Measurements from ENCODE around the gene TSHZ2.

TSHZ2 gene

GRCh38 chr20:53309515-53309914, 337.4 kb downstream of the TSHZ2 start:
- DNase-seq (ENCODE audit: extremely low read depth, low read depth) = no peak
- H3K4me3 ChIP-seq (replicated peaks; ENCODE audit: low read depth, low read length) = no peak overlapping the region
- no peak for TF ChIP-seq CTCF (IDR thresholded peaks at IDR 0.05; ENCODE audit: low read depth, low read length, missing control alignments)

DNA sequence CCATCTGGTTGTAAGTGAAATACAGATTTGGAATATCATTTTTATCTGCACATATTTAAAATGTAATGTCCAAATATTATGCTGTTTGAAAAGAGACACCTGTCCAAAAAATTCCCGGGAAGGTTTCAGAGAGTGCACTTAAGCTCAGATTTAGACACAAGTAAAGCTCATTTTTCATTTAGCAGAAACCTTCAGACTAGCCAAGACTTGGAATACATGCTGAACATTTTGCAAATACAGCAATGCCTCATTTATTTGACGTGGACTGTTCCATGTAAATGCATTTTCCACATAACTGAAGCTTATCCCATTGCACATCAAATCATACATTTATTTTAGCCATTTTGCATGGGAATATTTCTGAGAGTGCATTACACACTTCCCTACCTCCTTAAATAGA, 340.8 kb downstream of the TSHZ2 start:
- no peak for DNase-seq (ENCODE audit: extremely low read depth, low read depth)
- no peak overlapping the region for H3K4me3 ChIP-seq (replicated peaks; ENCODE audit: low read depth, low read length)
- TF ChIP-seq CTCF (IDR thresholded peaks at IDR 0.05; ENCODE audit: low read depth, low read length, missing control alignments) = no peak

- TF ChIP-seq CTCF (IDR thresholded peaks at IDR 0.05; ENCODE audit: low read depth, low read length, missing control alignments) = no peak
- DNase-seq (ENCODE audit: extremely low read depth, low read depth) = no peak
- H3K4me3 ChIP-seq (replicated peaks; ENCODE audit: low read depth, low read length) = no peak overlapping the region
Observed at GRCh38 chr20:53316206-53316937, 344.2 kb downstream of the TSHZ2 start.

GRCh38 chr20:53319200-53319599, 347.0 kb downstream of the TSHZ2 start:
- no peak for TF ChIP-seq CTCF (IDR thresholded peaks at IDR 0.05; ENCODE audit: low read depth, low read length, missing control alignments)
- H3K4me3 ChIP-seq (replicated peaks; ENCODE audit: low read depth, low read length) = no peak overlapping the region
- DNase-seq (ENCODE audit: extremely low read depth, low read depth) = no peak

DNA sequence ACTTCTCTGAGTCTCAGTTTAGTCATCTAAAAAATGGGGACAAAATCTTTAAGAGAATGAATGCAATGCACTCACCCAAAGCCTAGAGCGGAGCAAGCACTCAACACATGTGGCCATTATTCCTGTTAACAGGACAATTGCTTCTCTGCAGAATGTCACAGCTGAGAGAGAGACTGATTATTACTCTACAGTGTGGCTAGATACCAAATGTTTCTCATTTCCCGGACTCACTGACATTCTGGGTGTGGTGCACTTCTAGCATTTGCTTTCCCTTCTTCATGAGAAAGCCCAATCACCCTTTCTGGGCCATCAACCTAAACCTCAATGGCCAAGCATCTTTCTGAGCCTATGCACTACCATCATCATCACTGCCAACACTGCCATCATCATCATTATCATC, 347.6 kb downstream of the TSHZ2 start:
- DNase-seq (ENCODE audit: extremely low read depth, low read depth) = no peak
- no peak overlapping the region for H3K4me3 ChIP-seq (replicated peaks; ENCODE audit: low read depth, low read length)

DNA sequence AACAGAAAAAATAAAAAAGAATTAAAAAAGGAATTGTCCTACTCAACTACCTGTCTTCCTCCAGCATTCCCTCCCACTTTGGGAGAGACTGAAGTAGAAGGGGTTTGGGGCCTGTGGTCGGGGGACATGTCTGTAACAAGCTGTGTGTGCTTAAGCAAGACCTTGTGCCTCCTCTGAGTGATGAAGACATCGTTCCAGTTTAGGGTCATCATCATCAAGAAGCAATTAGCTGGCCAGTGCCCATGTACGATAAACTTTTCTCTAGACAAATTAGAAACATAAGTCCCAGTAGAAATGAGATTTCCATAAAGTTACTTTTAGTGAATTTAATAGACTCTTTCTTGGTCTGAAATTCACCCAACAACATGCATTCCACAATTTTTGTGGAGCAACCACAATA, 348.5 kb downstream of the TSHZ2 start:
- no peak for DNase-seq (ENCODE audit: extremely low read depth, low read depth)
- H3K4me3 ChIP-seq (replicated peaks; ENCODE audit: low read depth, low read length) = no peak overlapping the region
- TF ChIP-seq CTCF (IDR thresholded peaks at IDR 0.05; ENCODE audit: low read depth, low read length, missing control alignments) = no peak

More for the DNA sequence above, 347.6 kb downstream of the TSHZ2 start:
- TF ChIP-seq CTCF (IDR thresholded peaks at IDR 0.05; ENCODE audit: low read depth, low read length, missing control alignments) = no peak

GRCh38 chr20:53321596-53321995, 349.4 kb downstream of the TSHZ2 start:
- no peak for DNase-seq (ENCODE audit: extremely low read depth, low read depth)
- no peak for TF ChIP-seq CTCF (IDR thresholded peaks at IDR 0.05; ENCODE audit: low read depth, low read length, missing control alignments)
- no peak overlapping the region for H3K4me3 ChIP-seq (replicated peaks; ENCODE audit: low read depth, low read length)
